Vagina (tissue), 2 donors: Measurements from ENCODE around the gene UGT2A2.

Source experiments
- POLR2A ChIP-seq, 2 donors: fragments of 450-650 bp; IDR thresholded peaks; one replicate each; pipeline ENCODE4 v1.6.1; 2017; ENCODE audit warnings: antibody characterized with exemption in 2 of 2, mild to moderate bottlenecking in 2 of 2, moderate library complexity in 2 of 2
- POLR2AphosphoS5 ChIP-seq, 2 donors: sonication (generic); formaldehyde crosslinking; IDR thresholded peaks; one replicate each; pipeline ENCODE4 v1.9.0; 2017; ENCODE audit warnings: antibody characterized with exemption in 2 of 2, mild to moderate bottlenecking in 2 of 2, low read depth in 1 of 2; ENCODE audit not compliant: insufficient read depth in 1 of 2
- TF ChIP-seq, protein P1 (sequence below), 3 experiments: fragments of 450-650 bp in 2 of 3; fragments of 200-600 bp in 1 of 3; sonication (generic) in 1 of 3; IDR thresholded peaks; one replicate each; pipeline ENCODE4 v1.5.1; 2017 to 2019; ENCODE audit warnings: antibody characterized with exemption in 3 of 3, mild to moderate bottlenecking in 2 of 3, moderate library complexity in 2 of 3

DNA sequence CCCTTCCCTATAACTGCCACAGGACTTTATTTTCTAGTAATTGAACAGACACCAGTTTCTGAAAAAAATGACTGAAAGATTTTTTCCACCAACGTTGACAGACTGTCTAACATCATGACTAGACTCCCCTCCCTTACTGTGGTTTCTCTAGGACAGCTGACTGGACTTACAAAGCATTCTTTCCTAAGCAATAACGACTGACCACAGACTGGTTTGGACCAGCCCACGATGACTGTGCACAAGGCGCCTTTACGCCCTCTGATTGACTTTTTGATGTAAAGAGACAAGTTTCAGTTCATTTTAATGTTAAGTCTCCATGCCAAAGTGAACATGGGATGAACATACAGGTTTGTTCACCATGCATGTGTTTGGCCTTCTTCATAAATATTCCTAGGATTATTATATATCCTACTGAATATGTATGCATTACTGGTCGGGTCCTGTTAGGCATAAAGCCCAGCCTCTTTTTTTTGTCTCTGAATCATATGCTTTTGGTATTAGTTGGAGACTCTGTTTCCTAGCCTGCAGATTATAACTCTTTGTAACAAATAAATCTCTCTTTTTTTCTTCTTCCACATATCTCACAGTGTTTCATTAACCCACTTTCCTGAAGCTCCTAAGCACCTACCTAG, 93.2 kb downstream of the UGT2A2 start:
- TF ChIP-seq, protein P1, sequence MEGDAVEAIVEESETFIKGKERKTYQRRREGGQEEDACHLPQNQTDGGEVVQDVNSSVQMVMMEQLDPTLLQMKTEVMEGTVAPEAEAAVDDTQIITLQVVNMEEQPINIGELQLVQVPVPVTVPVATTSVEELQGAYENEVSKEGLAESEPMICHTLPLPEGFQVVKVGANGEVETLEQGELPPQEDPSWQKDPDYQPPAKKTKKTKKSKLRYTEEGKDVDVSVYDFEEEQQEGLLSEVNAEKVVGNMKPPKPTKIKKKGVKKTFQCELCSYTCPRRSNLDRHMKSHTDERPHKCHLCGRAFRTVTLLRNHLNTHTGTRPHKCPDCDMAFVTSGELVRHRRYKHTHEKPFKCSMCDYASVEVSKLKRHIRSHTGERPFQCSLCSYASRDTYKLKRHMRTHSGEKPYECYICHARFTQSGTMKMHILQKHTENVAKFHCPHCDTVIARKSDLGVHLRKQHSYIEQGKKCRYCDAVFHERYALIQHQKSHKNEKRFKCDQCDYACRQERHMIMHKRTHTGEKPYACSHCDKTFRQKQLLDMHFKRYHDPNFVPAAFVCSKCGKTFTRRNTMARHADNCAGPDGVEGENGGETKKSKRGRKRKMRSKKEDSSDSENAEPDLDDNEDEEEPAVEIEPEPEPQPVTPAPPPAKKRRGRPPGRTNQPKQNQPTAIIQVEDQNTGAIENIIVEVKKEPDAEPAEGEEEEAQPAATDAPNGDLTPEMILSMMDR (IDR thresholded peaks at IDR 0.05) = no peak
- no peak for TF ChIP-seq POLR2AphosphoS5 (IDR thresholded peaks at IDR 0.05; ENCODE audit: insufficient read depth in 1 of 2, low read depth in 1 of 2)
- no peak for TF ChIP-seq POLR2A (IDR thresholded peaks at IDR 0.05)
